ENCODE data around the gene TPMT. TPM values are rescaled to one million over a fixed set of nuclear protein-coding genes. Genes with fewer than 3 reads are reported as not detected.

TPMT gene
- total and polyA plus RNA-seq, 2 of the 13 experiments (the other 11 are each of a cell fraction or from before 2014, with no cell fraction given) = 11.1 to 22.8 TPM

DNA sequence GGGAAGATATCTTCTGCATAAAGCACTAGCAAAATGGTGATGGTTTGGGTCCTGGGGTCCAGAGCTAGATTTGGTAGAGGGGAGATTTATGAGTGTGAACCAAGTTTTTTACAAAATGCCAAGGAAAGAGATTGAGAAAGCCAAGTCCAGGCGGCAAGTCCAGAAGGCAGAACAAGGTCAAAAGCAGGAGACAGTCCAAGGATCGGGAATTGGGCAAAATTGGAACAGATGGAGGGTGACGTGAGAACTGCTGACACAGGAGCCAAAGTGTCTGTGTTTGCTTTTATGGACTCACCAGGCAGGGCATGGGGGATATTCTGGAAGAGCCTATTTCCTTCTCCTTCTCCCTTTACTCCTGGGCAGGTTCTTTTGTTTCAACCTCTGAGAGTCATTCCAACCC lies 36.5 kb downstream of the TPMT start:
- H3K9me3 ChIP-seq (ENCODE audit: low read length) = no peaks in the 10 kb centered on the region
- in situ Hi-C loops (cut with HindIII; ENCODE audit: extremely low pct_ligation_motif_present, low pct_unique_long_range_greater_than_20kb) (no loop called here), intact Hi-C loops (cut with micrococcal nuclease; ENCODE audit: unreplicated experiment) (no loop called here)
- no peak overlapping the region for H3K4me2 ChIP-seq (ENCODE audit: low read depth, low read length)
- WGBS (ENCODE audit: low lambda C conversion rate) = 5% methylated on average over 3 of the region's 3 CpGs
- no peaks in the 10 kb centered on the region for H4K20me1 ChIP-seq (ENCODE audit: insufficient read depth, low read length)
- CTCF ChIA-PET (ENCODE audit: low intra/inter-chr PET ratio, low total read pairs) = no interaction called here
- FAIRE-seq = no peak
- H3K4me1 ChIP-seq (ENCODE audit: insufficient read depth, low read length) = peaks cover 22% of the 10 kb centered on the region
- POLR2A ChIA-PET = interaction anchor here (0.7 kb wide), 1 partner anchor 233 kb away, joined by 4 read pairs; no protein-coding TSS in a partner anchor
- no peaks in the 10 kb centered on the region for H3K36me3 ChIP-seq (replicated peaks in 1 of 2; ENCODE audit: control insufficient read depth in 1 of 2, insufficient read depth in 2 of 2, low read length in 2 of 2)
- H3K9ac ChIP-seq (ENCODE audit: insufficient read depth, low read depth, low read length) = no peak overlapping the region
- TF ChIP-seq KDM3A (CRISPR knock-in tag; IDR thresholded peaks at IDR 0.05; ENCODE audit: low read depth) = no peak
- peak; percentile 53 for TF ChIP-seq MAFF (IDR thresholded peaks at IDR 0.05; ENCODE audit: low read depth, low read length)
- TF ChIP-seq MAFK (conservative IDR thresholded peaks at IDR 0.05 in 1 of 2, IDR thresholded peaks at IDR 0.05 in 1 of 2; ENCODE audit: low read length in 2 of 2) = peak; percentile 44 to 57; a peak in 3 of 4 replicates
- no peak overlapping the region for H3K4me3 ChIP-seq (replicated peaks in 1 of 3; ENCODE audit: insufficient read depth in 1 of 3, low read depth in 2 of 3, low read length in 3 of 3)
- H3K27me3 ChIP-seq (ENCODE audit: control insufficient read depth in 1 of 2, insufficient read depth in 2 of 2, low read length in 2 of 2) = no peaks in the 10 kb centered on the region
- H3K79me2 ChIP-seq (ENCODE audit: insufficient read depth, low read length) = no peaks in the 10 kb centered on the region
- no TSS peak for BruUV-seq (replicated peaks)
- no peak for DNase-seq (ENCODE audit: low spot score)
- no peak overlapping the region for H3K27ac ChIP-seq (ENCODE audit: extremely low read length, insufficient read depth, low read length)
- H2AFZ ChIP-seq (ENCODE audit: low read length) = no peak overlapping the region
- ATAC-seq = no peak

DNA sequence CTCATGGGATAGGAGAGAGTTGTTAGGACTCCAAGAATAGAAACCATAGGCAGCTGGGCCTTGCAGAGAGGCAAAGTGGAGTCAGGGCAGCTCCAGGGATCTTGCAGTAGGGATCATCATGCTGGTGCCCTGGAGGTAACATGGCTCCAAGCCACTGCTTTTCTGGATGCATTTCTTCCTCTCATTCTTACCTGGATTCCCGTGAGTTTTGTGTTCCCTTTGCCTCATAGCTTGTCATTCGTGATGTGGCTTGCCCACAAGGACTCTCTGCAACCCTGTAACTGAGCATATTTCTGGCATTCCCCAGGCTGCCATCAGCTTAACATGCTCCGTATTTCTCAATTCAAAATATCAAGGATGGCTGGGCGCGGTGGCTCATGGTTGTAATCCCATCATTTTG lies 37.7 kb downstream of the TPMT start:
- H3K4me3 ChIP-seq (replicated peaks in 1 of 3; ENCODE audit: insufficient read depth in 1 of 3, low read depth in 2 of 3, low read length in 3 of 3) = no peak overlapping the region
- 71% methylated on average over 5 of the region's 5 CpGs for WGBS (ENCODE audit: low lambda C conversion rate)
- ChIA-PET CTCF (ENCODE audit: low intra/inter-chr PET ratio, low total read pairs) (no interaction called here), POLR2A (no interaction called here)
- no peak overlapping the region for H2AFZ ChIP-seq (ENCODE audit: low read length)
- H3K9me3 ChIP-seq (ENCODE audit: low read length) = no peaks in the 10 kb centered on the region
- H3K4me2 ChIP-seq (ENCODE audit: low read depth, low read length) = no peak overlapping the region
- H3K27ac ChIP-seq (ENCODE audit: extremely low read length, insufficient read depth, low read length) = no peak overlapping the region
- in situ Hi-C loops (cut with HindIII; ENCODE audit: extremely low pct_ligation_motif_present, low pct_unique_long_range_greater_than_20kb) (no loop called here), intact Hi-C loops (cut with micrococcal nuclease; ENCODE audit: unreplicated experiment) (no loop called here)
- peaks cover 13% of the 10 kb centered on the region for H3K4me1 ChIP-seq (ENCODE audit: insufficient read depth, low read length)
- no TSS peak for BruUV-seq (replicated peaks)
- no peak for ATAC-seq
- H3K27me3 ChIP-seq (ENCODE audit: control insufficient read depth in 1 of 2, insufficient read depth in 2 of 2, low read length in 2 of 2) = no peaks in the 10 kb centered on the region
- no peaks in the 10 kb centered on the region for H4K20me1 ChIP-seq (ENCODE audit: insufficient read depth, low read length)
- H3K36me3 ChIP-seq (replicated peaks in 1 of 2; ENCODE audit: control insufficient read depth in 1 of 2, insufficient read depth in 2 of 2, low read length in 2 of 2) = no peaks in the 10 kb centered on the region
- no peak for DNase-seq (ENCODE audit: low spot score)
- no peak overlapping the region for H3K9ac ChIP-seq (ENCODE audit: insufficient read depth, low read depth, low read length)
- FAIRE-seq = no peak
- H3K79me2 ChIP-seq (ENCODE audit: insufficient read depth, low read length) = no peaks in the 10 kb centered on the region
- TF ChIP-seq HDAC2 (CRISPR knock-in tag; IDR thresholded peaks at IDR 0.05) (no peak), HES4 (CRISPR knock-in tag; IDR thresholded peaks at IDR 0.05; ENCODE audit: borderline replicate concordance) (no peak), ZFP36L1 (CRISPR knock-in tag; IDR thresholded peaks at IDR 0.05) (no peak), ZNF775 (CRISPR knock-in tag; IDR thresholded peaks at IDR 0.05; ENCODE audit: borderline replicate concordance) (no peak), ZBTB7B (CRISPR knock-in tag; IDR thresholded peaks at IDR 0.05) (no peak), ZFP36 (IDR thresholded peaks at IDR 0.05; ENCODE audit: borderline replicate concordance, low read depth, low read length, partially characterized antibody) (no peak), ZNF629 (CRISPR knock-in tag; conservative IDR thresholded peaks at IDR 0.05) (no peak), SNAI1 (CRISPR knock-in tag; IDR thresholded peaks at IDR 0.05; ENCODE audit: borderline replicate concordance) (no peak)
- TF ChIP-seq, protein P1, sequence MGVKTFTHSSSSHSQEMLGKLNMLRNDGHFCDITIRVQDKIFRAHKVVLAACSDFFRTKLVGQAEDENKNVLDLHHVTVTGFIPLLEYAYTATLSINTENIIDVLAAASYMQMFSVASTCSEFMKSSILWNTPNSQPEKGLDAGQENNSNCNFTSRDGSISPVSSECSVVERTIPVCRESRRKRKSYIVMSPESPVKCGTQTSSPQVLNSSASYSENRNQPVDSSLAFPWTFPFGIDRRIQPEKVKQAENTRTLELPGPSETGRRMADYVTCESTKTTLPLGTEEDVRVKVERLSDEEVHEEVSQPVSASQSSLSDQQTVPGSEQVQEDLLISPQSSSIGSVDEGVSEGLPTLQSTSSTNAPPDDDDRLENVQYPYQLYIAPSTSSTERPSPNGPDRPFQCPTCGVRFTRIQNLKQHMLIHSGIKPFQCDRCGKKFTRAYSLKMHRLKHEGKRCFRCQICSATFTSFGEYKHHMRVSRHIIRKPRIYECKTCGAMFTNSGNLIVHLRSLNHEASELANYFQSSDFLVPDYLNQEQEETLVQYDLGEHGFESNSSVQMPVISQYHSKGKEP (CRISPR knock-in tag; IDR thresholded peaks at IDR 0.05) = no peak

Measured in HepG2 (cell line).